Measurements from ENCODE around the gene PRDX2.
"Not testable (repeated sequence)": the region's sequence is repeated elsewhere in the genome, so short reads cannot be mapped to it uniquely, and the experiment has no call there.

PRDX2 gene

DNA sequence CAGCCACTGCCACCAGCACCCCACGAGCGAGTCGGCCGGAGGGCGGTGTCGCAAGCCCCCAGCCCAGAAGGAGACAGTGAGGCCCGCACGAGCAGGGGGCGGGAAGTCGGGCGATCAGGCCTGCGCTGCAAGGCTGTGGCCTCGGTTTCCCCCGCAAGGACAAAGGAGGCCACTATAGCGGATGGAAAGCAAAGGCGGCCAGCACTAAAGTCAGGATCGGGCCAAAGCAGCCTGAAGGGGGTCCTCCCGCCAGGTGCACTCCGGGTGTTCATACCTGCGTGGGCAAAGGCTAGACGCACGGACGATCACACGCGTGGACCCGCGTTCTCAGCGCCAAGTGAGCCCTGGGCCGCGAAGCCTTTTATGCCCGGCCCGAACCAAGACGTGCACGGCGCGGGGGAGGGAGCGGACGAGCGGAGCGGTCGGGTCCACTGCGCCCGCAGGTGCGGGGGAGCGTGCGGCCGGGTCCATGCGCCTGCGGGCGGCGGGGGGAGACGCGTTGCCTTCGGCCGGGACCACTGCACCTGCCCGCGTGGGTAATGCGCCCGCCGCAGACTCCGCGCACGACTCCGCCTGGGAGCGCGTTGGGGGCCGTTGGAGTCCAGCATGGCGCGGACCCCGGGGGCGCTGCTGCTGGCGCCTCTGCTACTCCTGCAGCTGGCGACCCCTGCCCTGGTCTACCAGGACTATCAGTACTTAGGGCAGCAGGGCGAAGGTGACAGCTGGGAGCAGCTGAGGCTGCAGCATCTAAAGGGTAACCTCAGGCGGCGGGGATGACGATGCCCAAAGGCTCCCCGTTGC lies at the start of gene PRDX2, which contains the start of gene THSD8:
TSS of gene PRDX2 (minus strand) at position 335 of the 801 bp plus-strand sequence. CDS start 539 bp downstream, outside the sequence.
TSS of gene THSD8 (plus strand) at position 604 of the 801 bp plus-strand sequence. CDS start at position 607, 3 bp downstream.
- Histone ChIP-seq H3K4me1 (ENCODE audit: insufficient read depth, low read length, poor library complexity, severe bottlenecking) (peaks cover 22% of the 10 kb centered on the region), H3K36me3 (ENCODE audit: insufficient read depth, low read length) (peaks cover 6% of the 10 kb centered on the region; the same call in 1 of the 2 replicates), H3K9me3 (ENCODE audit: insufficient read depth, low read depth, low read length) (no peaks in the 10 kb centered on the region), H3K4me2 (ENCODE audit: low read depth, low read length, poor library complexity, severe bottlenecking) (peak within 1 kb of the TSS; percentile 88), H3F3A (ENCODE audit: low read depth) (no peaks in the 10 kb centered on the region), H2AFZ (ENCODE audit: low read length) (peak within 1 kb of the TSS; percentile 95), H3K4me3 (ENCODE audit: low read length, poor library complexity, severe bottlenecking) (peak within 1 kb of the TSS; percentile 89), H3K9me2 (replicated peaks; ENCODE audit: low read depth, low read length) (no peaks in the 10 kb centered on the region), H3K9ac (ENCODE audit: low read depth, low read length, poor library complexity, severe bottlenecking) (peak within 1 kb of the TSS; percentile 93), H3K79me2 (ENCODE audit: insufficient read depth, low read length) (peaks cover 37% of the 10 kb centered on the region), H4K20me1 (ENCODE audit: insufficient read depth, low read length, poor library complexity, severe bottlenecking) (peaks cover 15% of the 10 kb centered on the region), H3K27me3 (ENCODE audit: insufficient read depth, low read length, poor library complexity, severe bottlenecking) (no peaks in the 10 kb centered on the region)
- TF ChIP-seq, protein P1, sequence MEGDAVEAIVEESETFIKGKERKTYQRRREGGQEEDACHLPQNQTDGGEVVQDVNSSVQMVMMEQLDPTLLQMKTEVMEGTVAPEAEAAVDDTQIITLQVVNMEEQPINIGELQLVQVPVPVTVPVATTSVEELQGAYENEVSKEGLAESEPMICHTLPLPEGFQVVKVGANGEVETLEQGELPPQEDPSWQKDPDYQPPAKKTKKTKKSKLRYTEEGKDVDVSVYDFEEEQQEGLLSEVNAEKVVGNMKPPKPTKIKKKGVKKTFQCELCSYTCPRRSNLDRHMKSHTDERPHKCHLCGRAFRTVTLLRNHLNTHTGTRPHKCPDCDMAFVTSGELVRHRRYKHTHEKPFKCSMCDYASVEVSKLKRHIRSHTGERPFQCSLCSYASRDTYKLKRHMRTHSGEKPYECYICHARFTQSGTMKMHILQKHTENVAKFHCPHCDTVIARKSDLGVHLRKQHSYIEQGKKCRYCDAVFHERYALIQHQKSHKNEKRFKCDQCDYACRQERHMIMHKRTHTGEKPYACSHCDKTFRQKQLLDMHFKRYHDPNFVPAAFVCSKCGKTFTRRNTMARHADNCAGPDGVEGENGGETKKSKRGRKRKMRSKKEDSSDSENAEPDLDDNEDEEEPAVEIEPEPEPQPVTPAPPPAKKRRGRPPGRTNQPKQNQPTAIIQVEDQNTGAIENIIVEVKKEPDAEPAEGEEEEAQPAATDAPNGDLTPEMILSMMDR (conservative IDR thresholded peaks at IDR 0.05; ENCODE audit: low read length) = no peak
- no peak for TF ChIP-seq EZH2phosphoT487 (IDR thresholded peaks at IDR 0.05; ENCODE audit: borderline replicate concordance)

DNA sequence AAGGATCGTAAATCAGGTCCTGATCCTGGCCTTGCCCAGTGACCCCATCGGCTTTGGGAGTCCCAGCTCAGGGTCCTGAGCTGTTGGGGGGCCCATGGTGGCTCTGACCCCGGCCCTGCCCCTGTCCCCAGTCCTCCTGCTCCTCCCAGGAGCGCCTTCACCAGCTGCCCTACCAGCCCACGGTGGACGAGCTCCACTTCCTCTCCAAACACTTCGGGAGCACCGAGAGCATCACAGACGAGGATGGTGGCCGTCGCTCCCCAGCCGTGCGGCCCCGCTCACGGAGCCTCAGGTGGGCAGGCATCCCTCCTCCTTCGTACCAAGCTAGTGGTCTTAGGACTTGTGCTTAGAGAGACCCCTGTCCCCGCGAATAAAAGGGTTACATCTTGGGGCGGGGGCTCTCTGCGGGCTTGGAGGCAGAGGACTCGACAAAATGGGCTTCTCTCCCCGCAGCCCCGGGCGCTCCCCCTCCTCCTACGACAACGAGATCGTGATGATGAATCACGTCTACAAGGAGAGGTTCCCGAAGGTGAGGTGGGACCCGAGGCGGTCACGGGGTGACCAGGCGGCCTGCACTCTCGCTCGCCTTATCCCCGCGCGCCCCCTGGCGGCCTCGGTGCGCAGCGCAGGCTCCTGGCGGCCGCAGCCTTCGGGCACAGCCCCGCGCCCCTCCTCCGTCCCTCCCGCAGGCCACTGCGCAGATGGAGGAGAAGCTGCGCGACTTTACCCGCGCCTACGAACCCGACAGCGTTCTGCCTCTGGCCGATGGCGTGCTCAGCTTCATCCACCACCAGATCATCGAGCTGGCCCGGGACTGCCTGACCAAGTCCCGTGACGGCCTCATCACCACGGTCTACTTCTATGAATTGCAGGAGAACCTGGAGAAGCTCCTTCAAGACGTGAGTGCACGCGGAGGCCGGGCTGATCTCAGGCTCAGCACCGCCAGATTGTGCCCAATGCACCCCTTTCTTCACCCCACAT lies 45.8 kb upstream of the PRDX2 start:
- no peak overlapping the region for H3K9ac ChIP-seq (ENCODE audit: low read depth, low read length, poor library complexity, severe bottlenecking)
- no peaks in the 10 kb centered on the region for H3K9me2 ChIP-seq (replicated peaks; ENCODE audit: low read depth, low read length)
- no peaks in the 10 kb centered on the region for H3K4me1 ChIP-seq (ENCODE audit: insufficient read depth, low read length, poor library complexity, severe bottlenecking)
- H3K36me3 ChIP-seq (ENCODE audit: insufficient read depth, low read length) = no peaks in the 10 kb centered on the region
- H4K20me1 ChIP-seq (ENCODE audit: insufficient read depth, low read length, poor library complexity, severe bottlenecking) = peaks cover 11% of the 10 kb centered on the region
- TF ChIP-seq, protein P1 (conservative IDR thresholded peaks at IDR 0.05; ENCODE audit: low read length) = peak; percentile 91
- no peak for TF ChIP-seq EZH2phosphoT487 (IDR thresholded peaks at IDR 0.05; ENCODE audit: borderline replicate concordance)
- H2AFZ ChIP-seq (ENCODE audit: low read length) = peak overlapping the region; percentile 17; the same call in 1 of the 2 replicates
- no peaks in the 10 kb centered on the region for H3F3A ChIP-seq (ENCODE audit: low read depth)
- no peaks in the 10 kb centered on the region for H3K27me3 ChIP-seq (ENCODE audit: insufficient read depth, low read length, poor library complexity, severe bottlenecking)
- H3K9me3 ChIP-seq (ENCODE audit: insufficient read depth, low read depth, low read length) = no peaks in the 10 kb centered on the region
- peak overlapping the region; percentile 47 for H3K4me2 ChIP-seq (ENCODE audit: low read depth, low read length, poor library complexity, severe bottlenecking)
- H3K4me3 ChIP-seq (ENCODE audit: low read length, poor library complexity, severe bottlenecking) = no peak overlapping the region
- H3K79me2 ChIP-seq (ENCODE audit: insufficient read depth, low read length) = no peaks in the 10 kb centered on the region

DNA sequence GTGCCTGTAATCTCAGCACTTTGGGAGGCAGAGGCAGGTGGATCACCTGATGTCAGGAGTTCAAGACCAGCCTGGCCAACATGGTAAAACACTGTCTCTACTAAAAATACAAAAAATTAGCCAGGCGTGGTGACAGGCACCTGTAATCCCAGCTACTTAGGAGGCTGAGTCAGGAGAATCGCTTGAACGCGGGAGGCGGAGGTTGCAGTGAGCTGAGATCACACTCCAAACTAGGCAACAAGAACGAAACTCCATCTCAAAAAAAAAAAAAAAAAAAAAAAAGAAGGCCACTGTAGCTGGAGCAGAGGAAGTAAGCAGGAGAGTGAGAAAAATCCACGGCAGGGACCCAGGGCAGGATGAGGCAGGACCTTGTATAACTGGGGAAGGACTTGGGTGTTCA lies 45.0 kb upstream of the PRDX2 start:
- not testable (repeated sequence) for H3K79me2 ChIP-seq (ENCODE audit: insufficient read depth, low read length); H3K4me2 ChIP-seq (ENCODE audit: low read depth, low read length, poor library complexity, severe bottlenecking); H3K9me3 ChIP-seq (ENCODE audit: insufficient read depth, low read depth, low read length); H3K36me3 ChIP-seq (ENCODE audit: insufficient read depth, low read length); H2AFZ ChIP-seq (ENCODE audit: low read length); H3F3A ChIP-seq (ENCODE audit: low read depth); H3K9me2 ChIP-seq (replicated peaks; ENCODE audit: low read depth, low read length); H3K4me1 ChIP-seq (ENCODE audit: insufficient read depth, low read length, poor library complexity, severe bottlenecking); H3K4me3 ChIP-seq (ENCODE audit: low read length, poor library complexity, severe bottlenecking); H3K27me3 ChIP-seq (ENCODE audit: insufficient read depth, low read length, poor library complexity, severe bottlenecking); H3K9ac ChIP-seq (ENCODE audit: low read depth, low read length, poor library complexity, severe bottlenecking)
- H4K20me1 ChIP-seq (ENCODE audit: insufficient read depth, low read length, poor library complexity, severe bottlenecking) = peaks cover 11% of the 10 kb centered on the region
